HepG2 (cell line): Measurements from ENCODE around the gene LIF. TPM values are rescaled to one million over a fixed set of nuclear protein-coding genes. Genes with fewer than 3 reads are reported as not detected.
A peak's percentile ranks its signal among the peaks of the same experiment; 100 is the strongest.

Experiments used
- AHDC1 ChIP-seq: sonication (generic); formaldehyde crosslinking; IDR thresholded peaks from 2 replicates; pipeline ENCODE4 v1.5.1; 2020; ENCODE audit warnings: mild to moderate bottlenecking, missing genetic modification reagents, borderline replicate concordance
- ASH2L ChIP-seq: fragments of 300-600, 200-600 bp; sonication (generic); IDR thresholded peaks from 2 replicates; pipeline ENCODE4 v1.7.0; 2017; ENCODE audit warnings: low read depth, mild to moderate bottlenecking, moderate library complexity, mixed read lengths, low read length; ENCODE audit not compliant: insufficient read length
- ATF4 ChIP-seq, 2 experiments: fragments of 450-650 bp in 1 of 2; sonication (generic) in 1 of 2; formaldehyde crosslinking; IDR thresholded peaks; 2 replicates each; pipeline versions ENCODE4 v1.5.0 to v1.8.0; 2020 to 2022; ENCODE audit warnings: mild to moderate bottlenecking in 1 of 2, missing genetic modification reagents in 1 of 2
- BCL3 ChIP-seq: sonication (generic); formaldehyde crosslinking; IDR thresholded peaks from 2 replicates; pipeline ENCODE4 v1.5.1; 2020; ENCODE audit warnings: mild to moderate bottlenecking, missing genetic modification reagents, moderate library complexity
- ELF3 ChIP-seq: IDR thresholded peaks from 2 replicates; pipeline ENCODE4 v1.6.1; 2016; ENCODE audit warnings: missing genetic modification reagents, missing compliant biosample characterization
- EP300 ChIP-seq, 3 experiments: sonication (generic) in 1 of 3; formaldehyde crosslinking in 1 of 3; IDR thresholded peaks; 2 replicates each; pipeline versions ENCODE4 v1.5.1 to v1.6.1; 2011 to 2020; ENCODE audit warnings: low read depth in 2 of 3, low read length in 2 of 3, borderline replicate concordance in 1 of 3, improper control_type of control experiment in 1 of 3, mild to moderate bottlenecking in 1 of 3, missing genetic modification reagents in 1 of 3, moderate library complexity in 1 of 3
- HDAC2 ChIP-seq: sonication (generic); formaldehyde crosslinking; IDR thresholded peaks from 2 replicates; pipeline ENCODE4 v1.4.0; 2020; ENCODE audit warnings: missing genetic modification reagents
- MAFF ChIP-seq: IDR thresholded peaks from 2 replicates; pipeline ENCODE4 v1.6.1; 2011; ENCODE audit warnings: low read depth, low read length, improper control_type of control experiment
- MXD1 ChIP-seq: sonication (generic); formaldehyde crosslinking; IDR thresholded peaks from 2 replicates; pipeline ENCODE4 v1.4.0; 2020; ENCODE audit warnings: mild to moderate bottlenecking, missing genetic modification reagents
- MYPOP ChIP-seq: sonication (generic); formaldehyde crosslinking; IDR thresholded peaks from 2 replicates; pipeline ENCODE4 v1.8.1; 2023; ENCODE audit warnings: mild to moderate bottlenecking, moderate library complexity, missing genetic modification reagents
- NKX3-1 ChIP-seq: sonication (generic); formaldehyde crosslinking; IDR thresholded peaks from 2 replicates; pipeline ENCODE4 v1.5.0; 2020; ENCODE audit warnings: missing genetic modification reagents
- PRDM10 ChIP-seq: sonication (generic); formaldehyde crosslinking; IDR thresholded peaks from 2 replicates; pipeline ENCODE4 v1.4.0; 2020; ENCODE audit warnings: low read depth, missing genetic modification reagents
- ZBTB21 ChIP-seq: sonication (generic); formaldehyde crosslinking; IDR thresholded peaks from 2 replicates; pipeline ENCODE4 v1.4.0; 2020; ENCODE audit warnings: missing genetic modification reagents
- polyA plus RNA-seq, 8 experiments: library from polyadenylated mRNA; depleted of rRNA in 3 of 8; stranded (reverse) in 7 of 8; unstranded in 1 of 8; fragments of >200 nt; fragmentation: Illumina TruSeq in 4 of 8; extraction: Trizol in 4 of 8; gene quantifications; 2 replicates each; pipeline versions ENCODE4 v1.2.1 to v1.2.3, GENCODE V29; 2011 to 2016; ENCODE audit warnings: low read depth in 4 of 8, missing spikeins in 1 of 8, mixed read lengths in 1 of 8; ENCODE audit not compliant: insufficient read depth in 1 of 8
- total RNA-seq, 5 experiments: library from RNA; depleted of rRNA; stranded (reverse); fragments of >200 nt; fragmentation: Illumina TruSeq; extraction: Trizol; gene quantifications; 2 replicates each; pipeline ENCODE4 v1.2.3, GENCODE V29; 2016; ENCODE audit warnings: low read depth in 1 of 5

Gene LIF
- total and polyA plus RNA-seq, 2 of the 13 experiments (the other 11 are each of a cell fraction or from before 2014, with no cell fraction given), result 3.6 to 8.5 TPM

- TF ChIP-seq MAFF, result peak; percentile 43; the same call in 1 of the 2 replicates
- peak in 1 of 2 experiments; percentile 1; a peak in 2 of 4 replicates for TF ChIP-seq EP300 (IDR thresholded peaks at IDR 0.05; ENCODE audit: low read depth in 2 of 2, low read length in 2 of 2)
- TF ChIP-seq EP300 (CRISPR knock-in tag; IDR thresholded peaks at IDR 0.05; ENCODE audit: borderline replicate concordance), result no peak; the same call in none of the 2 replicates
- TF ChIP-seq PRDM10 (CRISPR knock-in tag), result 0 out of 2 replicates have a peak, but pooled peaks have one; percentile 32
- 0 out of 2 replicates have a peak, but pooled peaks have one; percentile 42 for TF ChIP-seq BCL3 (CRISPR knock-in tag)
- peak; percentile 92 for TF ChIP-seq ZBTB21 (CRISPR knock-in tag)
- 0 out of 2 replicates have a peak, but pooled peaks have one; percentile 6 for TF ChIP-seq AHDC1 (CRISPR knock-in tag)
- TF ChIP-seq ATF4 (CRISPR knock-in tag; IDR thresholded peaks at IDR 0.05), result peak in 1 of 2 experiments; percentile 80; a peak in 2 of 4 replicates
- TF ChIP-seq ASH2L, result no peak
- 0 out of 2 replicates have a peak, but pooled peaks have one; percentile 19 for TF ChIP-seq ELF3 (CRISPR knock-in tag)
- TF ChIP-seq MXD1 (CRISPR knock-in tag), result no peak
- TF ChIP-seq MYPOP (CRISPR knock-in tag), result no peak
- TF ChIP-seq HDAC2 (CRISPR knock-in tag), result 0 out of 2 replicates have a peak, but pooled peaks have one; percentile 68
- TF ChIP-seq NKX3-1 (CRISPR knock-in tag), result no peak
Measured at GRCh38 chr22:30196141-30196879, 50.2 kb downstream of the LIF start (continued).
